ENCODE results near the gene IL17RA. TPM values are rescaled to one million over a fixed set of nuclear protein-coding genes. Genes with fewer than 3 reads are reported as not detected.

IL17RA gene
- total RNA-seq, 6 donors from 2014 or later, result 22.6 to 58.9 (median 35.9) TPM

- no peak for ATAC-seq (ENCODE audit: low FRiP score in 2 of 2)
- no peaks in the 10 kb centered on the region for H3K36me3 ChIP-seq
- TF ChIP-seq POLR2A (IDR thresholded peaks at IDR 0.05), result no peak
- TF ChIP-seq EP300 (IDR thresholded peaks at IDR 0.05), result no peak
- no peak for TF ChIP-seq POLR2AphosphoS5 (IDR thresholded peaks at IDR 0.05)
- no peak for TF ChIP-seq CTCF (IDR thresholded peaks at IDR 0.05)
- H3K27me3 ChIP-seq, result no peaks in the 10 kb centered on the region
- WGBS, 2 donors, result 95 to 96% methylated on average over 5 of the region's 5 CpGs
- H3K9me3 ChIP-seq, result no peaks in the 10 kb centered on the region
- no peak overlapping the region for H3K27ac ChIP-seq
- H3K4me3 ChIP-seq, result no peak overlapping the region
- no peak for DNase-seq
- peaks cover 24 to 37% (median 28%) of the 10 kb centered on the region in 4 donors for H3K4me1 ChIP-seq
These were observed 1.5 kb upstream of the IL17RA start for GRCh38 chr22:17083255-17083654.

- 84 to 89% methylated on average over 33 of the region's 33 CpGs for WGBS, 2 donors
- peak overlapping the region in 3 of 4 donors; percentile 67 to 86 (median 75) for H3K4me3 ChIP-seq
- TF ChIP-seq CTCF (IDR thresholded peaks at IDR 0.05) (no peak), POLR2A (IDR thresholded peaks at IDR 0.05) (no peak), EP300 (IDR thresholded peaks at IDR 0.05) (no peak), POLR2AphosphoS5 (IDR thresholded peaks at IDR 0.05) (no peak)
- H3K27ac ChIP-seq, result peak overlapping the region; percentile 91 to 98 (median 96)
- DNase-seq (peak in 1 of 2 donors; percentile 82), ATAC-seq (ENCODE audit: low FRiP score in 2 of 2) (no peak)
- H3K9me3 ChIP-seq, result no peaks in the 10 kb centered on the region
- no peaks in the 10 kb centered on the region for H3K36me3 ChIP-seq
- peaks cover 24 to 43% (median 28%) of the 10 kb centered on the region in 4 donors for H3K4me1 ChIP-seq
- H3K27me3 ChIP-seq, result no peaks in the 10 kb centered on the region
These were observed 874 bp upstream of the IL17RA start for GRCh38 chr22:17083811-17084441.

GRCh38 chr22:17085277-17086181, 729 bp downstream of the IL17RA start:
- DNase-seq (peak; percentile 60 to 92), ATAC-seq (ENCODE audit: low FRiP score in 2 of 2) (peak; percentile 2 to 77)
- Histone ChIP-seq H3K4me3 (peak overlapping the region; percentile 66 to 86 (median 71)), H3K36me3 (no peaks in the 10 kb centered on the region), H3K9me3 (no peaks in the 10 kb centered on the region), H3K27me3 (no peaks in the 10 kb centered on the region), H3K4me1 (peaks cover 24 to 43% (median 28%) of the 10 kb centered on the region in 4 donors), H3K27ac (peak overlapping the region; percentile 91 to 98 (median 96))
- 6 to 10% methylated on average over 30 to 43 of the region's 92 CpGs for WGBS, 2 donors
- TF ChIP-seq CTCF (IDR thresholded peaks at IDR 0.05) (peak in 1 of 6 experiments; percentile 0), POLR2AphosphoS5 (IDR thresholded peaks at IDR 0.05) (no peak), EP300 (IDR thresholded peaks at IDR 0.05) (no peak)

GRCh38 chr22:17086296-17086695, 1.5 kb downstream of the IL17RA start:
- peaks cover 24 to 43% (median 31%) of the 10 kb centered on the region in 4 donors for H3K4me1 ChIP-seq

More at GRCh38 chr22:17086296-17086695, 1.5 kb downstream of the IL17RA start:
- H3K4me3 ChIP-seq, result peak overlapping the region; percentile 66 to 86 (median 71)
- peak overlapping the region; percentile 91 to 98 (median 96) for H3K27ac ChIP-seq
- no peak for TF ChIP-seq POLR2AphosphoS5 (IDR thresholded peaks at IDR 0.05)
- TF ChIP-seq POLR2A (IDR thresholded peaks at IDR 0.05), result no peak
- no peak for TF ChIP-seq EP300 (IDR thresholded peaks at IDR 0.05)
- TF ChIP-seq CTCF (IDR thresholded peaks at IDR 0.05), result no peak
- 62 to 71% methylated on average over 7 of the region's 7 CpGs for WGBS, 2 donors
- ATAC-seq (ENCODE audit: low FRiP score in 2 of 2) (no peak), DNase-seq (no peak)
- H3K9me3 ChIP-seq, result no peaks in the 10 kb centered on the region
- H3K36me3 ChIP-seq, result no peaks in the 10 kb centered on the region
- no peaks in the 10 kb centered on the region for H3K27me3 ChIP-seq

All from upper lobe of left lung (tissue), 6 donors.